Measurements from ENCODE around the gene CATSPER1.

CATSPER1 gene

GRCh38 chr11:66067640-66068039, 41.4 kb upstream of the CATSPER1 start:
- TF ChIP-seq REST (IDR thresholded peaks at IDR 0.05; ENCODE audit: insufficient replicate concordance, low read depth), result no peak
- no peak for TF ChIP-seq SPI1 (IDR thresholded peaks at IDR 0.05; ENCODE audit: borderline replicate concordance, low read depth)
- TF ChIP-seq POLR2AphosphoS5 (IDR thresholded peaks at IDR 0.05; ENCODE audit: low read depth), result no peak
- no peak for TF ChIP-seq GABPA (IDR thresholded peaks at IDR 0.05; ENCODE audit: low read depth)
- TF ChIP-seq CTCF (IDR thresholded peaks at IDR 0.05; ENCODE audit: insufficient read depth, low read length), result no peak
- no peaks in the 10 kb centered on the region for H3K27me3 ChIP-seq (ENCODE audit: insufficient read depth, poor library complexity, severe bottlenecking)
- no peak for DNase-seq (ENCODE audit: low read depth in 1 of 2, low spot score in 1 of 2)
- H3K4me3 ChIP-seq (replicated peaks; ENCODE audit: insufficient read depth, low read length), result no peak overlapping the region
- no peak overlapping the region for H3K27ac ChIP-seq (replicated peaks)

GRCh38 chr11:66066751-66067150, 40.5 kb upstream of the CATSPER1 start:
- DNase-seq (ENCODE audit: low read depth in 1 of 2, low spot score in 1 of 2), result no peak
- Histone ChIP-seq H3K27me3 (ENCODE audit: insufficient read depth, poor library complexity, severe bottlenecking) (no peaks in the 10 kb centered on the region), H3K27ac (replicated peaks) (no peak overlapping the region), H3K4me3 (replicated peaks; ENCODE audit: insufficient read depth, low read length) (no peak overlapping the region)
- TF ChIP-seq POLR2AphosphoS5 (IDR thresholded peaks at IDR 0.05; ENCODE audit: low read depth) (no peak), CTCF (IDR thresholded peaks at IDR 0.05; ENCODE audit: insufficient read depth, low read length) (no peak), REST (IDR thresholded peaks at IDR 0.05; ENCODE audit: insufficient replicate concordance, low read depth) (no peak), GABPA (IDR thresholded peaks at IDR 0.05; ENCODE audit: low read depth) (no peak), SPI1 (IDR thresholded peaks at IDR 0.05; ENCODE audit: borderline replicate concordance, low read depth) (no peak)

GRCh38 chr11:66064571-66064970, 38.3 kb upstream of the CATSPER1 start:
- no peak for TF ChIP-seq SPI1 (IDR thresholded peaks at IDR 0.05; ENCODE audit: borderline replicate concordance, low read depth)
- no peak overlapping the region for H3K4me3 ChIP-seq (replicated peaks; ENCODE audit: insufficient read depth, low read length)
- no peaks in the 10 kb centered on the region for H3K27me3 ChIP-seq (ENCODE audit: insufficient read depth, poor library complexity, severe bottlenecking)
- no peak overlapping the region for H3K27ac ChIP-seq (replicated peaks)
- no peak for DNase-seq (ENCODE audit: low read depth in 1 of 2, low spot score in 1 of 2)

- TF ChIP-seq POLR2AphosphoS5 (IDR thresholded peaks at IDR 0.05; ENCODE audit: low read depth) (no peak), REST (IDR thresholded peaks at IDR 0.05; ENCODE audit: insufficient replicate concordance, low read depth) (no peak), GABPA (IDR thresholded peaks at IDR 0.05; ENCODE audit: low read depth) (no peak), CTCF (IDR thresholded peaks at IDR 0.05; ENCODE audit: insufficient read depth, low read length) (no peak), SPI1 (IDR thresholded peaks at IDR 0.05; ENCODE audit: borderline replicate concordance, low read depth) (no peak)
- DNase-seq (ENCODE audit: low read depth in 1 of 2, low spot score in 1 of 2), result no peak
- Histone ChIP-seq H3K27me3 (ENCODE audit: insufficient read depth, poor library complexity, severe bottlenecking) (no peaks in the 10 kb centered on the region), H3K27ac (replicated peaks) (no peak overlapping the region), H3K4me3 (replicated peaks; ENCODE audit: insufficient read depth, low read length) (no peak overlapping the region)
Observed at GRCh38 chr11:66063900-66064299, 37.6 kb upstream of the CATSPER1 start.
